Left kidney (tissue), 2 donors: ENCODE measurements around the gene MUC5AC. TPM values are rescaled to one million over a fixed set of nuclear protein-coding genes. Genes with fewer than 3 reads are reported as not detected.
"Not testable (repeated sequence)": the region's sequence is repeated elsewhere in the genome, so short reads cannot be mapped to it uniquely, and the experiment has no call there.

Source experiments
- DNase-seq: peaks from one replicate; pipeline ENCODE4 v3.0.0-alpha.2; 2013
- polyA plus RNA-seq: library from polyadenylated mRNA; unstranded; fragments of 120-200 nt; gene quantifications from one replicate; pipeline ENCODE4 v1.2.1, GENCODE V29; 2013; ENCODE audit not compliant: insufficient read length

Gene MUC5AC
- polyA plus RNA-seq, 1 donor, result 0.03 TPM

DNA sequence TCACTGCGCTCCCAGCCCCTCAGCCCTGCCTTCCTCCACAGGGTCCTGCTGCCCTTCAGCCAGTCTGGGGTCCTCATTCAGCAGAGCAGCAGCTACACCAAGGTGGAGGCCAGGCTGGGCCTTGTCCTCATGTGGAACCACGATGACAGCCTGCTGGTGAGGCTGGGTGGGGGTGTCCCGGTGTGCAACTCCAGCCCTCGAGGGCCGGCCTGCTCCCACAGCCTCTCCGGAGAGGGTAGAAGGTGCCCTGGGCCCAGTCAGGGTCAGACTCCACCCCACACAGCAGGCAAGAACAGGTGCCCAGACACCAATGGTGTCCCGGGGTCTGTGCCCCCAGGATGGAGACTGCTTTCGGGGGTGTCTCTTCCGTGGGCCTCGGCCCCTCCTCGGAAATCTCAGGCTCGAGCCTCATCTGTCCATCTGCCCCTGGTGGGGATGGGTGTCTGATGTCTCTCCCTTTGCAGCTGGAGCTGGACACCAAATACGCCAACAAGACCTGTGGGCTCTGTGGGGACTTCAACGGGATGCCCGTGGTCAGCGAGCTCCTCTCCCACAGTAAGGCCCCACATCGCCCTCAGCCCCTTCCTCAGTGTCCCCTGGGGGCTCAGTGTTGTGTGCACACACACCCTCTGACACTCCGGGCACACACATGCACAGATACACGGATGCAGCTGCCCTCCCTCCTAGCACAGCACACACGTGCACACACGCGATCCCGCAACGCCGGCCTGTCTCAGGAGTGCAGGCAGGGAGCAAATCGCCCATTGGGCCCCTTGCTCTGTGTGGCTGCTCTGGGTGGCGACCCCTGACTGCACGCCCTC is 4.9 kb downstream of the MUC5AC start:
- DNase-seq, result no peak

DNA sequence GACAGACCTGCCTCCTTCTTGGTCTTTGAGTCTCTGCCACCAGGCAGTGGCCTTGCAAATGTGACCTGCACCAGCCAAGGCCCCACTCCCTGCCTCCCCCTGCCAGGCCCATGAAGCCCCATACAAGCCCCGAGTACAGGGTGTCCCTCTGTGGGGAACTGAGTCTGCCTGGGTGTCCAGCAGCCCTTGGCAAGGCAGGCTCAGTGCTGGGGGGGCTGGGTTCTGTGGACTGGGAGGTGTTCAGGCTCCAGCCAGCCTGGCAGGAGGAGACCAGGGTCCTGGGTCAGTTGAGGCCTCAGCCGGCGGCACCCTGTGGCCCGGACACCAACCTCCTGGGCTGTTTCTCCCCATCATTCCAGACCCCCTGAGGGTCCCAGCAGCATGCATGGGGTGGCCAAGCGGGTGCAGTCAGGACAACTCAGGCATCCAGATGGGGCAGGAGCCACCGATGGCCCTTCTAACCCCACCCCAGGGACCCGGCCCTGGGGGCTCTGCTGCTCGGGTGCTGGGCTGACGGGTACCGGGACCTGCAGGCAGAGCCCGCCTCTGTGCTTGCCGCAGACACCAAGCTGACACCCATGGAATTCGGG is 5.7 kb downstream of the MUC5AC start:
- no peak for DNase-seq

- no peak for DNase-seq
Measured at GRCh38 chr11:1163911-1164735, 6.4 kb downstream of the MUC5AC start.

DNA sequence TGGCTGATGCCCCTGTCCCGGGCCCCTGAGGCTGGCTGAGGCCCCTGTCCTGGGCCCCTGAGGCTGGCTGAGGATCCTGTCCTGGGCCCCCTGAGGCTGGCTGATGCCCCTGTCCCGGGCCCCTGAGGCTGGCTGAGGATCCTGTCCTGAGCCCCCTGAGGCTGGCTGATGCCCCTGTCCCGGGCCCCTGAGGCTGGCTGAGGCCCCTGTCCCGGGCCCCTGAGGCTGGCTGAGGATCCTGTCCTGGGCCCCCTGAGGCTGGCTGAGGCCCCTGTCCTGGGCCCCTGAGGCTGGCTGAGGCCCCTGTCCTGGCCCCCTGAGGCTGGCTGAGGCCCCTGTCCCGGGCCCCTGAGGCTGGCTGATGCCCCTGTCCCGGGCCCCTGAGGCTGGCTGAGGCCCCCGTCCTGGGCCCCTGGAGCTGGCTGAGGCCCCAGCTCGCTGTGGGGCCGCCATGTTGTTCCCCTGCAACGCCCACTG is 7.1 kb downstream of the MUC5AC start:
- DNase-seq, result not testable (repeated sequence)

DNA sequence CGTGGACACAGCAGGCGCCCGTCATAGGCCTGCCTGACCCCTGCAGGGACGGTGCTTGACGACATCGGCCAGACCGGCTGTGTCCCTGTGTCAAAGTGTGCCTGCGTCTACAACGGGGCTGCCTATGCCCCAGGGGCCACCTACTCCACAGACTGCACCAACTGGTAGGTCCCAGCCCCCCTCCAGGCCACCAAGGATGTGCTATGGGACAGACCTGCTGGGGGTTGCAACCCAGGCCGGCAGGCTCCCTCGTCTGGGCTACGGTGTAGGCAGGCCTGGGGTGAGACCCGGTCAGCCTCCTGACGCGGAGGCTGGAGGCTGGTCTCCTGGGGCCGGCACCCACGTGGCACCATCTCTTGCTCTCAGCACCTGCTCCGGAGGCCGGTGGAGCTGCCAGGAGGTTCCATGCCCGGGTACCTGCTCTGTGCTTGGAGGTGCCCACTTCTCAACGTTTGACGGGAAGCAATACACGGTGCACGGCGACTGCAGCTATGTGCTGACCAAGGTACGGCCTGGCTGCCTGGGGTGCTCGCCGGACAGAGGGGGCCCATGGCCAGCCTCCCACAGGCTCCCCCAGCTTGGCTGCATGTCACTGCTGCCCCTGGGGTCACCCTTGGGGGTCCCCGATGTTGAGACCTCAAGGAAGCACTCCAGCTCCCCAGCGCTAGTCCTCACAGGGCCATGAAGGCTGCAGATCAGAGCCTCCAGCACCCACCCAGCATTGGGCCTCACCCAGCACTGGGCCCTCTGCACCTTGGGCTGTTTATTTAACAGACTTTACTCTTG is 7.7 kb downstream of the MUC5AC start:
- DNase-seq, result no peak

GRCh38 chr11:1167256-1167655 is 9.5 kb downstream of the MUC5AC start:
- DNase-seq, result no peak

GRCh38 chr11:1167751-1168231 is 10.0 kb downstream of the MUC5AC start:
- no peak for DNase-seq

GRCh38 chr11:1168256-1168655 is 10.5 kb downstream of the MUC5AC start:
- no peak for DNase-seq

DNA sequence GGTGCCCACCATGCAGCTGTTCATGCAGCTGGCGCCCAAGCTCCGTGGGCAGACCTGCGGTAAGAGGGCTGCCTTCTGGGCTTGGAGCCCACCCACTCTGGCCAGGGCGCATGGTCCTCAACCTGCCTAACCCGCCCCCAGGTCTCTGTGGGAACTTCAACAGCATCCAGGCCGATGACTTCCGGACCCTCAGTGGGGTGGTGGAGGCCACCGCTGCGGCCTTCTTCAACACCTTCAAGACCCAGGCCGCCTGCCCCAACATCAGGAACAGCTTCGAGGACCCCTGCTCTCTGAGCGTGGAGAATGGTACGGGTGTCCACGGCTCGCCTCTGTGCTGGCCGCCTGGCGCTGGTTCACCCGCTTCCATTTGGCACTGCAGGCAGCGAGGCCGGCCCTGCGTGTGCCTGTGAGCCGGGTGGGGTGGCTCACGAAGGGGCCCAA is 11.0 kb downstream of the MUC5AC start:
- no peak for DNase-seq

DNA sequence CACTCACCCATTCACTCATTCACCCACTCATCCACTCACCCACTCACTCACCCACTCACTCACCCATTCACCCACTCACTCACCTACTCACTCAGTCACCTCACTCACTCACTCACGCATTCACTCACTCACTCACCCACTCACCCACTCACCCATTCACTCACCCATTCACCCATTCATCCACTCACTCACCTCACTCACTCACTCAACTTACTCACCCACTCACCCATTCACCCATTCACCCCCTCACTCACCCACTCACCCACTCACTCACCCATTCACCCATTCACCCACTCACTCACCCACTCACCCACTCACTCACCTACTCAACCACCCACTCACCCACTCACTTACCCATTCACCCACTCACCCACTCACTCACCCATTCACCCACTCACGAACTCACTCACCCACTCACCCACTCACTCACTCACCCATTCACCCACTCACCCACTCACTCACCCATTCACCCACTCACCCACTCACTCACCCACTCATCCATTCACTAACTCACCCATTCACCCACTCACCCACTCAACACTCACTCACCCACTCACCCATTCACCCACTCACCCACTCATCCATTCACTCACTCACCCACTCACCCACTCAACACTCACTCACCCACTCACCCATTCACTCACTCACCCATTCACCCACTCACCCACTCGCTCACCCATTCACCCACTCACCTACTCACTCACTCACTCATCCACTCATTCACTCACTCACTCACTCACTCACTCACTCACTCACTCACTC is 13.7 kb downstream of the MUC5AC start:
- DNase-seq, result no peak

DNA sequence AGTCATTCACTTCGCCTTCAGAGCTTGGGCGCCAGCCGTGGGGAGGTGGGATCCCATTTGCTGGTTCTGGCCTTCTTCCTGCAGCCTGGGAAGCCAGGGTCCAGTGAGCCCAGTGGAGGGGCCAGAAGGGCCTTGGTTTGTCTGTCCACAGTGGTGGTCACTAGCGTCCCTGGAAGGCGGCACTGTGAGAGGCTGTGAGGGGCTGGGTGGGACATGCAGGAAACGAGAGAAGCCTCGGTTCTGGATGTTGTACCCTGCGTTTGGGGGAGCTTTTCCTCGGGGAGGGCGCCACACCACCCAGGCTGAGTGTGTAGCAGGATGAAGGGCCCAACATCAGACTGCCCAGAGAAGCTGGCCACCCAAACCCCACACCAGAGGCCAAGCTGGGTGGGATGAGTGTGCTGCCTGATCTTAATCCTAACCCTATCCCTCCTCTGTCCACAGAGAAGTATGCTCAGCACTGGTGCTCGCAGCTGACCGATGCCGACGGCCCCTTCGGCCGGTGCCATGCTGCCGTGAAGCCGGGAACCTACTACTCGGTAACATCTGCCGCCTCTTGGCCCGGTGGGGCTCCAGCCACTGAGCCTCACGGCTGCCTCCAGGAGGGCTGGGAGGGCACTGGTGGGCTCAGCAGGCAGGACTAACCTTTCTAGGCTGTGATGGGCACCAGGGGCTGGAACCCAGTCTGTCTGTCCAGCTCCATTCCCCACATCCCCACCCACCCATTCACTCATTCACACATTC is 14.4 kb downstream of the MUC5AC start:
- no peak for DNase-seq

GRCh38 chr11:1172729-1173117 is 15.0 kb downstream of the MUC5AC start:
- DNase-seq, result no peak

- DNase-seq, result not testable (repeated sequence)
Measured at GRCh38 chr11:1173396-1173795, 15.6 kb downstream of the MUC5AC start.

DNA sequence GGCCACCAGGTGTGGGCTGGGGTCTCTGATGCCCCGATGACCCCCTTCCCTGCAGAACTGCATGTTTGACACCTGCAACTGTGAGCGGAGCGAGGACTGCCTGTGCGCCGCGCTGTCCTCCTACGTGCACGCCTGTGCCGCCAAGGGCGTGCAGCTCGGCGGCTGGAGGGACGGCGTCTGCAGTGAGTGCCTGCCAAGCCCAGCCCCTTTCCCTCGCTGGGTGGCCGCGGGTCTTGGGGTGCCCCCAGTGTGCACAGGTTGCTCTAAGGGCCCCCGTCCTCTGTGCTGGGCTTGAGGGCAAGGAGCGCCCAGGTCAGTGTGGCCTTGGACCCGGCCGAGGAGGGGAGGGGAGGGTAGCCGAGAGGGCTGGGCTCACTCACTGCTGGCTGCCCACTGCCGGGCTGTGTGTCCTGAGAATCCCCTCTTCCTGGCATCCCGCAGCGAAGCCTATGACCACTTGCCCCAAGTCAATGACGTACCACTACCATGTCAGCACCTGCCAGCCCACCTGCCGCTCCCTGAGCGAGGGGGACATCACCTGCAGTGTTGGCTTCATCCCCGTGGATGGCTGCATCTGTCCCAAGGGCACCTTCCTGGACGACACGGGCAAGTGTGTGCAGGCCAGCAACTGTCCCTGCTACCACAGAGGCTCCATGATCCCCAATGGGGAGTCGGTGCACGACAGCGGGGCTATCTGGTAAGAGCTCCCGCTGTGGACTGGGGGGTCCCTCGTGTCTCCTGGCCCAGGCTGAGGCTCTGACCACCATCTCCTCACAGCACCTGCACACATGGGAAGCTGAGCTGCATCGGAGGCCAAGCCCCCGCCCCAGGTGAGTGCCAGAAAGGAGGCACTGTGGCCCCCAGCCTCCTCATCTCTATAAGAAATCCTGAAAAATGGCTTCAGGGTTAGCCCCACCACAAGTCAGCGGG is 17.0 kb downstream of the MUC5AC start:
- no peak for DNase-seq

- DNase-seq, result no peak
Measured at GRCh38 chr11:1175461-1176223, 17.9 kb downstream of the MUC5AC start.

DNA sequence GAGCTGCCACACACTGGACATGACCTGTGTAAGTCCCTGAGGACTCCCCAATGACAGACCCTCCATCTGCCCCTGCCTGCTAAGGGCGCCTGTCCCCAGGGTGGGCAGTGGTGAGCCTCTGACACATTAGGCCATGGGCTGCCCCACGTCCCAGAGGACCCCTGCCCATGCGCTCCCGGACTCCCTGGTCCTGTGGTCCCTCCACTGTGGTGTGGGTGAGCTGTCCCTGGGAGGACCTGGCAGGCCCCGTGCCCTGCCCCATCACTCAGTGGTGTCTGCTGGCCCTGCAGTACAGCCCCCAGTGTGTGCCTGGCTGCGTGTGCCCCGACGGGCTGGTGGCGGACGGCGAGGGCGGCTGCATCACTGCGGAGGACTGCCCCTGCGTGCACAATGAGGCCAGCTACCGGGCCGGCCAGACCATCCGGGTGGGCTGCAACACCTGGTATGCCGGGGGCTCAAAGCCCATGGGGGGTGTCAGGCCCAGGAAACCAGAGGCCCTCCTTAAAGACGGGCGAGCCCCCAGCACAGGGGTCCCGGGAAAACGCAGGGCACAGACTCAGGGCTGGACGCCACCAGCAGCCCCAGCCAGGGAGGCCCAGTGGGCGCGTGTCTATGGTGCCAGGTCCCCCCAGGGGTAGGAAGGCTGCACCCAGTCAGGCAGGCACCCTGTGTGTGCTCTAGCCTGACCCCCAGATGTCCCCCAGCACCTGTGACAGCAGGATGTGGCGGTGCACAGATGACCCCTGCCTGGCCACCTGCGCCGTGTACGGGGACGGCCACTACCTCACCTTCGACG is 18.7 kb downstream of the MUC5AC start:
- DNase-seq, result no peak

DNA sequence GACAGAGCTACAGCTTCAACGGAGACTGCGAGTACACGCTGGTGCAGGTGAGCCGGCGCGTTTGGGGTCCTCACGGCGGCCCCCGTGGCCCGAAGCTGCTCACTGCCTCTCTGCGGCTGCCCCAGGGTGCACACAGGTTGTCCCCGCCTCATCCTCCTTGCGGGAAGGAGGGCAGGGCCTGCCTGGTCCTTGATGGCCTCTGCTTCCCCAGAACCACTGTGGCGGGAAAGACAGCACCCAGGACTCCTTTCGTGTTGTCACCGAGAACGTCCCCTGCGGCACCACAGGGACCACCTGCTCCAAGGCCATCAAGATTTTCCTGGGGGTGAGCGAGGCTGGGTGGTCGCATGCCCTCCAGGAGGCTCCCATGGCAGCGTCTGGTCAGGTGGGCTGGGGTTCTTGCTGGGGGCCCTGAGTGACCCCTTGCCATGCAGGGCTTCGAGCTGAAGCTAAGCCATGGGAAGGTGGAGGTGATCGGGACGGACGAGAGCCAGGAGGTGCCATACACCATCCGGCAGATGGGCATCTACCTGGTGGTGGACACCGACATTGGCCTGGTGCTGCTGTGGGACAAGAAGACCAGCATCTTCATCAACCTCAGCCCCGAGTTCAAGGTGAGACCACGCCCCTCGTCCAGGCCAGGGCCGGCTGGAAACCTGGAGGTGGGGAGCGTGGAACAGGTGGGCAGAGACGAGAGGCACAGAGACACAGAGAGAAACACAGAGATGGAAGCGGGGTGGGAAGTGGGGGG is 19.4 kb downstream of the MUC5AC start:
- DNase-seq, result no peak
